ENCODE results near the gene LYPD5.
"Not testable (repeated sequence)": the region's sequence is repeated elsewhere in the genome, so short reads cannot be mapped to it uniquely, and the experiment has no call there.

LYPD5 gene, protein sequence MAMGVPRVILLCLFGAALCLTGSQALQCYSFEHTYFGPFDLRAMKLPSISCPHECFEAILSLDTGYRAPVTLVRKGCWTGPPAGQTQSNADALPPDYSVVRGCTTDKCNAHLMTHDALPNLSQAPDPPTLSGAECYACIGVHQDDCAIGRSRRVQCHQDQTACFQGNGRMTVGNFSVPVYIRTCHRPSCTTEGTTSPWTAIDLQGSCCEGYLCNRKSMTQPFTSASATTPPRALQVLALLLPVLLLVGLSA

DNA sequence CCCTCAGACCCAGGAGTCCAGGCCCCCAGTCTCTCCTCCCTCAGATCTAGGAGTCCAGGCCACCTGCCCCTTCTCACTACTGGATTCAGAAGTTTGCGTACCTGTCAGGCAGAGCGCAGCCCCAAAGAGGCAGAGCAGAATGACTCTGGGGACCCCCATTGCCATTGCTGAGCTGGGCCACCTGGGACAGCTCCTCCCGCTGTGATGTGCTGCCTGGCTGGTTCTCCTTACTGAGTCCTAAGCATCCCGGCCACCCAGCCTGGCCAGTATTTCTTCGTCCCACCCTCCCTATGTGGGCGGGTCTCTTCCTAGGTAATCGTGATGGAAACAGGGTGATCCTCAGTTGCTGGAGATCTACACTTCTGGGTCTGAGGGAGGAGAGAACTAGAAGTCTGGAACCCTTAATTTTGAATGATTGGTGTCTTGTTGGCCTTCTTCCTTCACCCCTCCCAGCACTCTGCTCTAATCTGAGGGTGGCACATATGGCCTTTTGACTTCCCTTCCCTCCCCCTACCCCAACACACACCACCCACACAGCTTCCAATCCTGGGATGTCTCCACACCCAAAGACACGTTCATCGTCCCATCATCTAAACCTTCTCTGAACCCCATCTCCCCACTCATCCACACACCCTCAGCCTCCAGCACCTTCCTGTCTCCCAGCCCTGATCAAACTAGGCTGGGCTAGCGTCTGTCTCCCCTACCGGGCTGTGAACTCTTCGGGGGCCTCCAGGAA, at the start of gene LYPD5:
LYPD5 (minus strand) TSS at position 232 of the 736 bp plus-strand sequence; CDS start at position 165, 67 bp downstream.
- in situ Hi-C loops (cut with MboI; ENCODE audit: low sequenced_read_pairs): no loop called here

DNA sequence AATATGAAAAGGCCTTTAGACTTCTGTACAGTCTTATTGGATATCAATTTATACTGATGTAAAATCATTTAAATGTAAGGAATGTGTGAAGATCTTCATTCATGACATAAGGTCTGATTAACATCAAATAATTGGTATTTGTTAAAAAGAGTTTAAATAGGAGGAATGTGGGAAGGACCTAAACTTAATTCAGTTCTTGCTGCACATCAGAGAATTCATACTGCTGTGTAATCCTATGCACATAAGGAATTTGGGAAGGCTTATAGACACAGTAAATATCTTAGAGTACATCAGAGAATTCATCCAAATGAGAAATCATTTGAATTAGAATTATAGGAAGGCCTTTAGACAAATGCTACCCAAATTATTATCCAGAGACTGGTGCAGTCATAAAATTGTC, 46.6 kb upstream of the LYPD5 start:
- in situ Hi-C loops (cut with MboI; ENCODE audit: low sequenced_read_pairs): no loop called here

DNA sequence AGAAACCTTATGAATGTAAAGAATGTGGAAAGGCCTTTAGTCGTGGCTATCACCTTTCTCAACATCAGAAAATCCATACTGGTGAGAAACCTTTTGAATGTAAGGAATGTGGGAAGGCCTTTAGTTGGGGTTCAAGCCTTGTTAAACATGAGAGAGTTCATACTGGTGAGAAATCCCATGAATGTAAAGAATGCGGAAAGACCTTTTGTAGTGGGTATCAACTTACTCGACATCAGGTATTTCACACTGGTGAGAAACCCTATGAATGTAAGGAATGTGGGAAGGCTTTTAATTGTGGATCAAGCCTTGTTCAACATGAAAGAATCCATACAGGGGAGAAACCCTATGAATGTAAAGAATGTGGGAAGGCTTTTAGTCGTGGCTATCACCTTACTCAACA, 45.6 kb upstream of the LYPD5 start:
- in situ Hi-C loops (cut with MboI; ENCODE audit: low sequenced_read_pairs): no loop called here

DNA sequence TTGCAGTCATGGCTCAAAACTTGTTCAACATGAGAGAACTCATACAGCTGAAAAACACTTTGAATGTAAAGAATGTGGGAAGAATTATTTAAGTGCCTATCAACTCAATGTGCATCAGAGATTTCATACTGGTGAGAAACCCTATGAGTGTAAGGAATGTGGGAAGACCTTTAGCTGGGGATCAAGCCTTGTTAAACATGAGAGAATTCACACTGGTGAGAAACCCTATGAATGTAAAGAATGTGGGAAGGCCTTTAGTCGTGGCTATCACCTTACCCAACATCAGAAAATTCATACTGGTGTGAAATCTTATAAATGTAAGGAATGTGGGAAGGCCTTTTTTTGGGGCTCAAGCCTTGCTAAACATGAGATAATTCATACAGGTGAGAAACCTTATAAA, 45.0 kb upstream of the LYPD5 start:
- in situ Hi-C loops (cut with MboI; ENCODE audit: low sequenced_read_pairs): no loop called here

DNA sequence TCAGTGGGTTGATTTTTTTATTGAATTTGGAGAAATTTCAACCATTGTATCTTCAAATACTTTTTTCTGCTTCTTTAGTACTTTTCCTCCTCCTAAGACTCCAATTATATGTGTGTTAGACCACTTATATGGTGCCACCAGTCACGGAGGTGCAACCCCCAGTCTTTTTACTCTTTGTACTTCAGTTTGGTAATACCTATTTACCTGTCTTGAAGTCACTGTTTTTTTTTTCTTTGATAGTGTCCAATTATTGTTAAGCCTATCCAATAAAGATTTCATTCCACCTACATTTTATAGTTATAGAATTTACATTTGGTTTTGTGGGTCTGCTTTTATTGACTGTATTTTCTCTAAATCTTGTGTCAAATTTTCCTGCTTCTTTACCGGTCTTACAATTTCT, 39.8 kb upstream of the LYPD5 start:
- in situ Hi-C loops (cut with MboI; ENCODE audit: low sequenced_read_pairs): no loop called here

DNA sequence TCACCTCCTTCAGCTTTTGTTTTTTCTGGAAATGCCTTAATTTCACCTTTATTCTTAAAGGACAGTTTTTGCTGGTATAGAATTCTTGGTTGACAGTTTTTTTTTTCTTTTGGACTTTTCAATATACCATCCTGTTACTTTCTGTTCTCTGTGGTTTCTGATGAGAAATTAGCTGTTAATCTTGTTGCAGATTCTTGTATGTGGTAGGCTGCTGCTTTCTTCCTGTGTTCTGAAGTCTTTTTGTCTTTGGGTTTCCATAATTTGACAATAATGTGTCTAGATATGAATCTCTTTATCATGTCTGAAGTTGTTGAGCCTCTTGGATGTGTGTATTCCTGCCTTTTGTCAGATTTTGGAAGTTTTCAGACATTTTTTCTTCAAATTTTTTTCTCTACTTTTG, 36.9 kb upstream of the LYPD5 start:
- in situ Hi-C loops (cut with MboI; ENCODE audit: low sequenced_read_pairs): no loop called here

DNA sequence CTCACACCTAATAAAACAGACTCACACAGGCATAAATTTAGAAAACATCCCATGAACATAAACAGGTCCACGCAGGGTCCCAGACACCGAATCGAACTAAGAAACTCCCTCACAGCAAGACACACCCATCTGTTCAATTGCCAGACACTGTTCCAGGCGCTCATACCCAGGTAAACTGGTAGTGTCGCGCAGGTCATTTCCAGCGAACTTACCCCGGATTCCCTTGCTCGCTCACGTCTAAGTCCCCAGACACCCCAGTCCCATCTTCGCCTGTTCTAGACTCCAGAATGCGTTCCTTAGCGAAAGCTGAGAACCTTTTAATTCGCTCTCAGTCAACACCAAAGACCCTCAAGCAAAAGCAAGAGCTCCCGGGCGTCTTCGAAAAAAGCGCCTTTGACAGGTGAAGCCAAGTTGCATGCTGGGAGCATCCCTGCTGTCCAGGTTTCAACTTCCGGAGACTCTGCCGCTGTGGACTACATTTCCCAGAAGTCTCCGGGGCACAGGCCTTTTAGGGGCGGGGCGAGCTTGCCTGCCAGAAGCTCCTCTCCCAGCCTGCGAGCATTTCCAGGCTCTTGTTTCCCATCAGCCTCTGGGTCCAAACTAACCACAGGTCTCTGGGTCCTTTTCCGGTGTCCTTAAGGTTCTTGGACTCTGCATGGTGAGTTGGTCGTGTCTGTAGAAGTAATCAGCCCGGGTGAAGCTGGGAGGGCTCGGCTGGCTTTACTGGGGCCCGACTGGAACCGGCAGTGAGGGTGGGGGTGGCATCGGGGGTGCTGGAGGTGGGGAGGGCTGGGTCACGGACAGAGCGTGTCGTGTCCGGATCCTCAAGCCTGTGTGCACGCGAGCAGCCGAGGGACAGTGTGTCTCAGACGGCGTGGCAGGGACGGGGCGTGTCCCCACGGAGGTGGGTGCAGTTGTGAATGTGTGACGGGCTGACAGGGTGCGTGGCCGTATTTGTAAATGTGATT, 24.8 kb upstream of the LYPD5 start, which contains the start of gene ZNF283:
ZNF283 (plus strand) TSS at position 535 of the 968 bp plus-strand sequence. CDS start 6,184 bp downstream, outside the sequence.
- in situ Hi-C loops (cut with MboI; ENCODE audit: low sequenced_read_pairs): no loop called here

DNA sequence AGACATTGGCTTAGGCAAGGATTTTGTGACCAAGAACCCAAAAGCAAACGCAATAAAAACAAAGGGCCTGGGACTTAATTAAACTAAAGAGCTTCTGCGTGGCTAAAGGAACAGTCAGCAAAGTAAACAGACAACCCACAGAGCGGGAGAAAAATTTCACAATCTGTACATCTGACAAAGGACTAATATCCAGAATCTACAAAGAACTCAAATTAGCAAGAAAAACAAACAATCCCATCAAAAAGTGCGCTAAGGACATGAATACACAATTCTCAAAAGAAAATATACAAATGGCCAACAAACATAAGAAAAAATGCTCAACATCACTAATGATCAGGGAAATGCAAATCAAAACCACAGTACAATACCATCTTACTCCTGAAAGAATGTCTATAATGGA, 22.3 kb upstream of the LYPD5 start:
- in situ Hi-C loops (cut with MboI; ENCODE audit: low sequenced_read_pairs): not testable (repeated sequence)

DNA sequence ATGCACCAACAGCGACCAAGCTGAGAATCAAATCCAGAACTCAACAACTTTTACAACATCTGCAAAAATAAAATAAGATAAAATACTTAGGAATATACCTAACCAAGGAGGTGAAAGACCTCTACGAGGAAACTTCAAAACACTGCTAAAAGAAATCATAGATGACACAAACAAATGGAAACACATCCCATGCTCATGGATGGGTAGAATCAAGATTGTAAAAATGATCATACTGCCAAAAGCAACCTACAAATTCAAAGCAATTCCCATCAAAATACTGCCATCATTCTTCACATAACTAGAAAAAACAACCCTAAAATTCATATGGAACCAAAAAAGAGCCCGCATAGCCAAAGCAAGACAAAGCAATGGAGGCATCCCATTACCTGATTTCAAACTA, 21.6 kb upstream of the LYPD5 start:
- in situ Hi-C loops (cut with MboI; ENCODE audit: low sequenced_read_pairs): not testable (repeated sequence)

DNA sequence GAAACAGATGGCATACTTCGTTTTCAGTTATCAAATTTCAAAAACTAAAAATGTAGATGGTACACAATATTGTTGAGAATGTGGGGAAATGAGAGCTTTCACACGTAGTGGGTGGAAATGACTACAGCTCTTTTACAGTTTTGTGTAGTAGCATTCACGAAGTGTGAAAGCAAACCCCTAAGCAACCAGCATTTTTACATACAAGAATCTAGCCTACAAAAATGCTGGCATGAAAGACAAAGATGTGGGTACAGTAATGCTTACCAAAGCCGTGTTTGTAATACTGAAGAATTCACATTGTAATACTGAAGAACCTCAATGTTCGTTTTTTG, 18.6 kb upstream of the LYPD5 start:
- in situ Hi-C loops (cut with MboI; ENCODE audit: low sequenced_read_pairs): no loop called here

DNA sequence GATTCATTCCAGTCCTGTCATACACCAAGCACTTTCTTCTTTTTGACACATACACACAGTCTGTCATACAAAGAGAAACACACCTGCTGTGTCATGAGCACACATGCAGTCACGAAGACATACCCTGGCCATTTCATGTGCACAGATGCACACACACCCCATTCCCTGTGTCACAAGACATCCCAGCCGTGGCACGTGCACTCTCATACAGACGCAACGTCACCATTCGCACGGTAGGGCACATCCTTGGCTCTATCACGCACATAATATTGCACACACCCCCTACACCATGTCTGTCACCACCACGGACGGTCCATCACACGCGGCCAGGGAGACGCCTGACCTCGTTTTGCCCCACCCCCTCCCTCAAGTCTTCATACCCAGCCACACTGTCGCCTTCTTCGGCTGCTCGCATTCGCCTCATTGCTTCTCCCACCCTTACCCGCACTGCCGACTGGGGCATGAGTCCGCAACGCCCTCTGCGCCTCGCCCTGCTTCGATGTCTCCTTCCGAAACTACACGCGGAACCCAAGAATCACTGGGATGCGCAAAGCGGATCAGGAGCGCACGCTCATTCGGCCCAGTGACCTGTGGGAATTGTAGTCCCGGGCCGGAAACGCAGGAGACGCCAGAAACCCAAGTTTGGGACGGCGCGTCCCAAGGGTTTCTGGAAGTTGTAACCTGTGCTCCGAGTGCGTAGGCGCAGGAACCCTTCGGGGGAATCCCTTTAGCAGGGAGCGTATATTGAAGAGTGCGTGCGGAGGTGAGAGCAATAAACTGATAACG, 18.0 kb upstream of the LYPD5 start:
- in situ Hi-C loops (cut with MboI; ENCODE audit: low sequenced_read_pairs): no loop called here

DNA sequence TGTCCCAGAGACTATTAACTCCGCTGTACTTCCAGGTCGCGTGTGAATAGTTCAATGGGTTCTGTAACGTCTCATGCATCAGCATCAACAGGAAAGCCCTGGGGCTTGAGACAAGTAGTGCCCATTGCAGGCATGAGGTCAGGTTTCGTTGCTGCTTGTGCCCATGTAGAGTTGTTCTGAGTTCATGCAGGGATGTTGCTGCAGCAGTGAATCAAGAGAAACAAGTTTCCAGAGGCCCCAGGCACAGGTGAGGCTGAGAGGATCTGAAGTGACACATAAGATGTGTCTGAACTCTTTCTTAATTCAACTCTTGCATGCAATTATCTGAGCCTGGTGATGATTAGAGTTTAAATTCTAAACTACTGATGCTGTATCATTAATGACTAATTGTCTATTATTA, 16.3 kb upstream of the LYPD5 start:
- in situ Hi-C loops (cut with MboI; ENCODE audit: low sequenced_read_pairs): no loop called here

DNA sequence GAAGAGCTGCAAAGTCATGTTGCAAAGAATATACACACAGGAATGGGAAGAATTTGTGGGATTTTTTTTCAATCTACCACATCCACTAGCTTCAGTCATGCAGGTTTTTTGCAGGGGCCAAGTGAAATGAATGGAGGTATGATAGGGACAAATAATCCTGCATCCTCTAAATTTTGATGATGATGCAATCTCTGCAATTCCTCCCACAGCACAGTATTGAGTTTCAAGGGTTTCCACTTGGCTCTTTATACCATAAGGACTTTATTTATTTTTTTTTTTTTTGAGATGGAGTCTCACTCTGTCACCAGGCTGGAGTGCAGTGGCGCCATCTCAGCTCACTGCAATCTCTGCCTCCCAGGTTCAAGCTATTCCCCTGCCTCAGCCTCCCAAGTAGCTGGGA, 15.2 kb upstream of the LYPD5 start:
- in situ Hi-C loops (cut with MboI; ENCODE audit: low sequenced_read_pairs): not testable (repeated sequence)

DNA sequence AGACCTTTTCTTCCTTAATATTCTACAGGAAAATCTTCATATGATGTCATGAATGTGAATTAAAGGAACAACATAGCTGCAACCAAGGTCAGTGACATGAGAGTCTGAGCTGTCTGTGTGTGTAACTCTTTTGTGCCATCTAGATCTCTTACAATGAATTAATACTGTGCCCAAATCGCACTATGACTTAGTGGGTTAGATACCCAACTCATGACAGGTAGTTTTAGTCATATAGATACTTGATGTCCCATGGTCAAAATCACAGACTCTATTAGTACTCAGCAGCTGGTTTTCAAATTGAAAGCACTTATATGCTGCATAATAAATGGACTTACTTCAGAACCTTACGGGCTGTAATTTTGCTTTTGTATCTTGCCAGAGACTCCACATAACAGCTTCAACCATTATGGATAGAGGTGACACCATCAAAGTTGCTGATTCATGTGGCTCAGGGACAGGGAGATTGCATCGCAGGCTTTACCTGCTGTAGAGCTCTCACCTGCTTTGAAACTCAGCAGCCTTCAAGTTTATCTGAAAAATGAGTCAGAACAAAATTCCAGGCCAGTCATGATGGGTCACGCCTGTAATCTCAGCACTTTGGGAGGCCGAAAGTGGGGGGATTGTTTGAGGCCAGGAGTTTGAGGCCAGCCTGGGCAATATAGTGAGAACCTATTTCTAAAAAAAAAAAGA, 12.6 kb upstream of the LYPD5 start:
- in situ Hi-C loops (cut with MboI; ENCODE audit: low sequenced_read_pairs): no loop called here

DNA sequence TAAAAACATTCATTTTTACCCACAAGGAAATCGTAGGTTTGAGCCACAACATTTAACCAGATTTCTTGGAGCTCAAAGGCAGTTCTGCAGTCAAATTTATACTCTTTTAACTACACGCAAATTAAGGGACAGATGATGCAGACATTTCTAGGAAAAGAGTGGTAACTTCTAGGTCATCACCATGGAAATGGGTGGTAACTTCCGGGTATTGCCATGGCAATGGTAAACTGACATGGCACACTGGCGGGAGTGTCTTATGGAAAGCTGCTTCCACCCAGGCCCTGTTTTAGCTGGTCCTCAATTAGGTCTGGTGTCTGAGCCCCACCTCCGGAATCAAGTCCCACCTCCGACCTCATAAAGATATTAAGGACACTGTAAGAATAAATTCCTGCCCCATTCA, 10.4 kb upstream of the LYPD5 start:
- in situ Hi-C loops (cut with MboI; ENCODE audit: low sequenced_read_pairs): no loop called here

DNA sequence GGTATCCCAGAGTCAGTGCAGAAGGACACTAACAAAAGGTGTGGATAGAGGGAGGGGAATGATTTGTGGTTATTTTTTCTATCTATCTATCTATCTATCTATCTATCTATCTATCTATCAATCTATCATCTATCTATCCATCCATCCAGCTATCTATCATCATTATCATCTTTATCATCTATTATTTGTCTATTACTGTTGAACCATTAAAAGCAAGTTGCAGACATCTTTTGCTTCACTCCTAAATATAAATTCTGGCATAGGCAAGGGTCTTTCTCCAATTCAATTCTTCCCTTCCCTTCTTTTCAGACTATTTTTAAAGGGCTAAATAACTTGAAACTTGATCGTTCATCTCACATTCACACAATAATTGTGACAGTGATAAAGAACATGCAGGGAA, 10.0 kb upstream of the LYPD5 start:
- in situ Hi-C loops (cut with MboI; ENCODE audit: low sequenced_read_pairs): no loop called here

DNA sequence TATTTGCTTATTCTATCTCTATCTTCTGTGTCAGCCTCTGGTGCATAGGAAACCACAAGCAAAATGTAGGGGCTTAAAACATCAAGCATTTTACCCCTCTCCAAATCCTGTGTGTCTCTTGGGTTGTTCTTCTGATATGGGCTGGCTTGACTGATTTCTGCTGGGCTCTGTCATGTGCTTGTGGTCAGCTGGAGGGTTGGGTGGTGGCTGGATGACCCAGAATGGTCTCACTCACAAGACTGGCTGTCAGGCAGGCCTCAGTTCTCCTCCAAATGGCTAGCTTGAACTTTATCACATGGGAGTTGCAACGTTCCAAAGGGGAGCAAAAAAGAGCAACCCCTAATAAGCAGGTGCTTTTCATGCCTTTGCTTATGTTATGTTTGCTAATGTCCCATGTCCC, 9.6 kb upstream of the LYPD5 start:
- in situ Hi-C loops (cut with MboI; ENCODE audit: low sequenced_read_pairs): no loop called here

DNA sequence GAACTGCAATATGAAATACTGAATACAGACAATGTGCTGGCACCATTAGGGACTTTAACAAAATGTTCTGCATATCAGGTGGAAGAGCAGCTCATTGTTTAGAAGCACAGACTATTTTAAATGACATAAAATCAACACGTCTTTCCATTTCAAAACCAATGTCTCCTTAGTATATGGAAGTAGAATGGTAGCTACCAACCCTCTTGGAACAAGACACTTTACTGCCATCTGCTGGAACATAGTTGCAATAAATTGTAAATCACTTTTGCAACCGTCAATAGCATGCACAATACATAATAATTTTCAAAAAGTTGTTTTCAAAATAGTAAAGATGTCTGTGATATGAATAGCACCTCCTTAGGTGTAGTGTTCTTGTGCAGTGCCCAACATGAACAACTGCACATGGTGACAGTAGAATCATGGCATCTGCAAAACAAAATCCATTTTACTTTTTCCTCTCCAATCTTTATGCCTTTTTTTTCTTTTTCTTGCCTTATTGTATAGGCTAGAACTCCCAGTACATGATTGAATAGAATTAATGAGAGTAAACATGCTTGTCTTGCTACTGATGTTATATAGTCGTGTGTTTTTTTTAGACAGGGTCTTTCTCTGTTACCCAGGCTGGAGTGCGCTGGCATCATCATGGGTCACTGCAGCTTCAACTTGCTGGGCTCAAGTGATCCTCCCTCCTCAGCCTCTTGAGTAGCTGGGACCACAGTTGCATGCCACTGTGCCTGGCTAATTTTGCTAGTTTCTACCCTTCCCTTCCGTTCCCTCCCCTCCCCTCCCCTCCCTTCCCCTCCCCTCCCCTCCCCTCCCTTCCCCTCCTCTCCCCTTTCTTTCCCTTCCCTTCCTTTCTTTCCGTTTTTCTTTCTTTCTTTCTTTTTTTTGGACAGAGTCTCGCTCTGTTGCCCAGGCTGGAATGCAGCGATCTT, 7.8 kb upstream of the LYPD5 start:
- in situ Hi-C loops (cut with MboI; ENCODE audit: low sequenced_read_pairs): no loop called here

DNA sequence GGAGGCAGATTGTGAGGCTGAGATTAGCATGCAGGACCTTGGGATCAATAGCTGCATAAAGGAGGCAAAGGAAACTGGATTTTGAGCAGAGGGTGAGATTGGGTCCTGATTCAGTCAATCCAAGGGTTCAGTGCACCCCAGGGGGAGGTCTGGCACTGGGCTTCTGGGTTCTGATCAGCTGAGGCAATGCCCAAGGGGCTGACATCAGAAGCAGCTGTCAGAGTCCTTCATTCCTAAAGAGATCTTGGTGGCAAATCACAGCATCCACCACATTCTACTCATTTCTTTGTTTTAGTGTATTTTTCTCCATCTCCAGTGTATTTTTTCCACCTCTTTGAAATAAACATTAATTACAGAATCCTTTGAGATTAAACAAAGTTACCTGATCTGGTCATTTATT, 5.4 kb upstream of the LYPD5 start:
- in situ Hi-C loops (cut with MboI; ENCODE audit: low sequenced_read_pairs): no loop called here

Measured in hTERT RPE-1 (cell line).